ENCODE results near the gene MKRN2OS. TPM values are rescaled to one million over a fixed set of nuclear protein-coding genes. Genes with fewer than 3 reads are reported as not detected.

The MKRN2OS gene, protein sequence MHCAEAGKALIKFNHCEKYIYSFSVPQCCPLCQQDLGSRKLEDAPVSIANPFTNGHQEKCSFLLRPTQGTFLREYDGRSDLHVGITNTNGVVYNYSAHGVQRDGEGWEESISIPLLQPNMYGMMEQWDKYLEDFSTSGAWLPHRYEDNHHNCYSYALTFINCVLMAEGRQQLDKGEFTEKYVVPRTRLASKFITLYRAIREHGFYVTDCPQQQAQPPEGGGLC
- 0.23 and 0.65 TPM in 2 replicates for total RNA-seq

DNA sequence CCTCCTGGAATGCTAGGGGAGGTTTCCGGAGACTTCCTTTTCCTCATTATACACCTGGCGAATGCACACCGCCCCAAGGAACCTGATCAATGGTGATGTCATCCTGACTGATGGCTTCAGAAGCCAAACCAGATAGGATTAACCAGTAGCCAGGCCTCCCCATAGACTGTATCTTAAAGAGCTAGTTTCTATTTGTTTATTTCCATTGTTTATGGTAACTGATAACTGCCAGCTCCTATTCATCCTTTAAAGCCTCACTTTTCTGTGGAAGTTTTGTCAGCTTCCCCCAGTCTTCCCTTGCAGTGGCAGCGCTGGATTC, at the start of gene MKRN2OS:
TSS of gene MKRN2OS (minus strand) at position 27 of the 319 bp plus-strand sequence. CDS start 35 bp downstream, outside the sequence.
- TF ChIP-seq, protein P1, sequence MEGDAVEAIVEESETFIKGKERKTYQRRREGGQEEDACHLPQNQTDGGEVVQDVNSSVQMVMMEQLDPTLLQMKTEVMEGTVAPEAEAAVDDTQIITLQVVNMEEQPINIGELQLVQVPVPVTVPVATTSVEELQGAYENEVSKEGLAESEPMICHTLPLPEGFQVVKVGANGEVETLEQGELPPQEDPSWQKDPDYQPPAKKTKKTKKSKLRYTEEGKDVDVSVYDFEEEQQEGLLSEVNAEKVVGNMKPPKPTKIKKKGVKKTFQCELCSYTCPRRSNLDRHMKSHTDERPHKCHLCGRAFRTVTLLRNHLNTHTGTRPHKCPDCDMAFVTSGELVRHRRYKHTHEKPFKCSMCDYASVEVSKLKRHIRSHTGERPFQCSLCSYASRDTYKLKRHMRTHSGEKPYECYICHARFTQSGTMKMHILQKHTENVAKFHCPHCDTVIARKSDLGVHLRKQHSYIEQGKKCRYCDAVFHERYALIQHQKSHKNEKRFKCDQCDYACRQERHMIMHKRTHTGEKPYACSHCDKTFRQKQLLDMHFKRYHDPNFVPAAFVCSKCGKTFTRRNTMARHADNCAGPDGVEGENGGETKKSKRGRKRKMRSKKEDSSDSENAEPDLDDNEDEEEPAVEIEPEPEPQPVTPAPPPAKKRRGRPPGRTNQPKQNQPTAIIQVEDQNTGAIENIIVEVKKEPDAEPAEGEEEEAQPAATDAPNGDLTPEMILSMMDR (conservative IDR thresholded peaks at IDR 0.05; ENCODE audit: low read depth, low read length): no peak
- peak within 1 kb of the TSS; percentile 43 for H3K4me3 ChIP-seq (ENCODE audit: low read depth, low read length)
- no peak for DNase-seq (ENCODE audit: low read depth)

DNA sequence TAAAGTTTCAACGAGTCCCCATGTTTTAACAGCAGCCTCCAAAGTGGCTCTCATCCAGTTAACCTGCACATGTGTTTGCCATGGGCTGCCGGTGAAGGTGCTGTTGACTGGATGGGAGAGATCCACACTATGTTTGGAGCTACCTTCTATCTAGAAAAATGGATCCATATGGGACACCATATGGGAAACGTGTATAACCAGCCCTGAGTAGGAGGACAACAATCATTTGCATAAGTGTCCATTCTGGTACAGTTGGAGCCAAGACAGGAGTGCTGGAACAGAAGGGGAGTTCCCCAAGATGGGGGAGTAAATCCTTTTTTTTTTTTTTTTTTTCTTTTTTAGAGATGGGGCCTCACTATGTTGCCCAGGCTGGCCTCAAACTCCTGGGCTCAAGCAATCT, 48.2 kb upstream of the MKRN2OS start:
- no peak for DNase-seq (ENCODE audit: low read depth)
- TF ChIP-seq, protein P1 (conservative IDR thresholded peaks at IDR 0.05; ENCODE audit: low read depth, low read length): no peak
- no peak overlapping the region for H3K4me3 ChIP-seq (ENCODE audit: low read depth, low read length)

DNA sequence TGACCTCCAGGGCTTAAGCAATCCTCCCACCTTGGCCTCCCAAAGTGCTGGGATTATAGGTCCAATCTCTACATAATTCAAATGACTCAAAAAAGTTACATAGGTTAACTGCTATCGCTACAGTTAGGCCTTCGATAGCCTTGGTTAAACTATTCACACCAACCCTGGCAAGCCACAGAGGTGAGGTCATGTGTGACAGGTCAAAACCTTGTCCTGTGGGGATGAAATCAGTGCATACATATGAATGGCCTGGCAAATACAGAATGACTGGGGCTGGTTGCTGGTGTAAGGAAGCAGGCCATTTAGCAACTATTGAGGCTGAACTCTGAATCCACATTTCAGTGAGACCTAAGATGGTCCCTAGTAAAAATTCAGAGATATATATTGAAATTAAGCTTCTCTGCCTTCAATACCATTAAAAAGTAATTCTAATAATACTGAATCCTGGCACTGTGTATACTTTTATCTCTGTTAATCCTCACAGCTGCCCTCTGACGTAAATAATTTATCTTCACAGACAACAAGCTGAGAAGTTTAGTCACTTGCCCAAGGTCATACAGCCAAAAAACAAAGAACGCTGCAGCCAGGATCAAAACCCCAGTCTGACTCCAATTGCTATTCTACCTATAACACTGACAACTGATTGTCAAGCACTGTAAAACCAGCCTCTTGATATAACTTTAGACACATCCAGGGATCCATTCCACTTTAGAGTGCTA, 46.9 kb upstream of the MKRN2OS start:
- H3K4me3 ChIP-seq (ENCODE audit: low read depth, low read length): no peak overlapping the region
- DNase-seq (ENCODE audit: low read depth): no peak
- TF ChIP-seq, protein P1 (conservative IDR thresholded peaks at IDR 0.05; ENCODE audit: low read depth, low read length): no peak

DNA sequence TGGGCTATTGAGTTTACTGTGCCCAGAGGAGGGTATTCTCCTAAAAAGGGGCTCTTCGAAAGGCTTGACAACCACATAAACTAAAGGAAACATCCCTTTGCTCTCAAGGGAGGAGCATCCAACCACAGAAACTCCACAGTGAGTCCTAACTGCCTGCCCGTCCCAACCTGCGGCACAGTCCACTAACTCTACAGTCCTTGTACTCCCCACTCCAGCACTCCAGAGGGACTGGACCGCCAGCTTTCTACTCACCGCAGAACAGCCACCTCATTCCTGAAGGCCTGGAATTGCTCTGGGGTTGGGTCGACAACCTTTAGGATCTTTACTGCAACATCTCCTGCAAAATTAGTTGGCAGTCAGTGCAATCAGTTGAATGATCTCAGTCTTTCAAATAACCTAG, 46.2 kb upstream of the MKRN2OS start:
- no peak for DNase-seq (ENCODE audit: low read depth)
- H3K4me3 ChIP-seq (ENCODE audit: low read depth, low read length): no peak overlapping the region
- TF ChIP-seq, protein P1 (conservative IDR thresholded peaks at IDR 0.05; ENCODE audit: low read depth, low read length): no peak

DNA sequence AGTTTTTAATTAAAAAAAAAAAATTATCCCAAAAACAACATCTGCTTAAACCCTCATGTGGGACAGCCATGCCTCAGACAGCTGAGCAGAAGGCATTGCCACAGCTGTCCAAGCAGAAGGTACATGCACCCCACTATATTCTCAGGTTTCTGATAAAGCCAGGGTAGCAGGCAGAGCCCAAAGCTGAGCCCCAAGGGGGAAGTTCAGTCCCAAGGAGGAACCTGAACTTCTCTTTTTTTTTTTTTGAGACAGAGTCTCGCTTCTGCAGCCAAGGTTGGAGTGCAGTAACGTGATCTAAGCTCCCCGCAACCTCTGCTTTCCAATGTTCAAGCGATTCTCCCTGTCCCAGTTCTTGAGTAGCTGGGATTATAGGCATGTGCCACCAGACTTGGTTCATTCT, 44.8 kb upstream of the MKRN2OS start:
- H3K4me3 ChIP-seq (ENCODE audit: low read depth, low read length): no peak overlapping the region
- TF ChIP-seq, protein P1 (conservative IDR thresholded peaks at IDR 0.05; ENCODE audit: low read depth, low read length): no peak
- no peak for DNase-seq (ENCODE audit: low read depth)

DNA sequence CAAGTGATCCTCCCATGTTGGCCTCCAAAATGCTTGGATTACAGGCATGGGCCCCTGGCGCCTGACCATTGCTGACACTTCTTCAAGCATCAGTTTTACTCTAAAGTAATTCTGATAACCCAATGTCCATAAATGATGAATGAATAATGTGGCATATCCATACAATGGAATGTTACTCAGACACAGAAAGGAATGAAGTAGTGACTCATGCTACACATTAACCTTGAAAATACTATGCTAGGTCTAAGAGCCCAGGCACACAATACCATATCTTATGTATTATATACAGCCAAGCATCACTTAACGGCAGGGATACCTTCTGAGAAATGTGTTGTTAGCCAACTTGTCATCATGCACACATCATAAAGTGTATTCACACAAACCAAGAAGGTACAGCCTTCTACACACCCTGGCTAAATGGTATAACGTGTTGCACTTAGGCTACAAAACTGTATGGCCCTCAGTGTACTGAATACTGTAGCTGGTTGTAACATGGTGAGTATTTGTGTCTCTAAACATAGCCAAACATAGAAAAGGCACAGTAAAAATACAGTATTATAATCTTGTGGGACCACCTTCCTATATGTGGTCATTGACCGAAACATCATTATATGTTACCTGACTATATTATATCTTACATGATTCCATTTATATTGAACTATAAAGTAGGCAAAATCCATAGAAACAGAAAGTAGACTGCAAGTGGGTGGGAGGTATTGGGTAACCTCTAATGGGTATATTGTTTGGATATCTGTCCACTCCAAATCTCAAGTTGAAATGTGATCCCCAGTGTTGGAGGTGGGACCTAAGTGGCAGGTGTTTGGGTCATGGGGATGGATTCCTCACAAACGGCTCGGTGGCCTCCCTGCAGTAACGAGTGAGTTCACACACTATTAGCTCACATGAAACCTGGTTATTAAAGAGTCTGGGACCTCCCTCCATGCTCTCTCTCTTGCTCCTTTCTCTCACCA, 43.0 kb upstream of the MKRN2OS start:
- no peak overlapping the region for H3K4me3 ChIP-seq (ENCODE audit: low read depth, low read length)
- DNase-seq (ENCODE audit: low read depth): no peak
- TF ChIP-seq, protein P1 (conservative IDR thresholded peaks at IDR 0.05; ENCODE audit: low read depth, low read length): no peak
